GM19463 (cell line): ENCODE data around the gene PPP1R13B.

Experiments used
- ATAC-seq: cut with Tn5 transposase; IDR thresholded peaks from one replicate; pipeline ENCODE4 v1.9.1; 2021; ENCODE audit warnings: mild to moderate bottlenecking, moderate library complexity; ENCODE audit not compliant: unreplicated experiment

Gene PPP1R13B

GRCh38 chr14:103836976-103837725 is 10.2 kb downstream of the PPP1R13B start:
- ATAC-seq, result no peak

- no peak for ATAC-seq
Measured at GRCh38 chr14:103834956-103835355, 12.4 kb downstream of the PPP1R13B start.

- no peak for ATAC-seq
Measured at GRCh38 chr14:103833711-103834110, 13.7 kb downstream of the PPP1R13B start.

GRCh38 chr14:103832046-103832445 is 15.3 kb downstream of the PPP1R13B start:
- no peak for ATAC-seq

GRCh38 chr14:103830511-103831270 is 16.7 kb downstream of the PPP1R13B start:
- ATAC-seq, result no peak

- no peak for ATAC-seq
Measured at GRCh38 chr14:103828315-103828967, 18.9 kb downstream of the PPP1R13B start.

- ATAC-seq, result no peak
Measured at GRCh38 chr14:103825101-103825500, 22.3 kb downstream of the PPP1R13B start.

- ATAC-seq, result no peak
Measured at GRCh38 chr14:103820908-103821307, 26.5 kb downstream of the PPP1R13B start.

GRCh38 chr14:103820382-103820781 is 27.0 kb downstream of the PPP1R13B start:
- ATAC-seq, result no peak

GRCh38 chr14:103819503-103820307 is 27.7 kb downstream of the PPP1R13B start:
- no peak for ATAC-seq

- no peak for ATAC-seq
Measured at GRCh38 chr14:103818870-103819269, 28.5 kb downstream of the PPP1R13B start.

GRCh38 chr14:103818422-103818821 is 29.0 kb downstream of the PPP1R13B start:
- ATAC-seq, result no peak

GRCh38 chr14:103817595-103817994 is 29.8 kb downstream of the PPP1R13B start:
- no peak for ATAC-seq

GRCh38 chr14:103816991-103817390 is 30.4 kb downstream of the PPP1R13B start:
- no peak for ATAC-seq

- no peak for ATAC-seq
Measured at GRCh38 chr14:103815253-103815652, 32.1 kb downstream of the PPP1R13B start.

- no peak for ATAC-seq
Measured at GRCh38 chr14:103811189-103811588, 36.2 kb downstream of the PPP1R13B start.

- ATAC-seq, result no peak
Measured at GRCh38 chr14:103808403-103809001, 38.9 kb downstream of the PPP1R13B start.

GRCh38 chr14:103806805-103807204 is 40.6 kb downstream of the PPP1R13B start:
- ATAC-seq, result no peak

- no peak for ATAC-seq
Measured at GRCh38 chr14:103805708-103806107, 41.7 kb downstream of the PPP1R13B start.

GRCh38 chr14:103803661-103804060 is 43.7 kb downstream of the PPP1R13B start:
- ATAC-seq, result no peak
